ENCODE measurements around the gene KANK4. TPM values are rescaled to one million over a fixed set of nuclear protein-coding genes. Genes with fewer than 3 reads are reported as not detected.

KANK4 gene
- total RNA-seq, 1 donor from 2014 or later, result 1.0 TPM

DNA sequence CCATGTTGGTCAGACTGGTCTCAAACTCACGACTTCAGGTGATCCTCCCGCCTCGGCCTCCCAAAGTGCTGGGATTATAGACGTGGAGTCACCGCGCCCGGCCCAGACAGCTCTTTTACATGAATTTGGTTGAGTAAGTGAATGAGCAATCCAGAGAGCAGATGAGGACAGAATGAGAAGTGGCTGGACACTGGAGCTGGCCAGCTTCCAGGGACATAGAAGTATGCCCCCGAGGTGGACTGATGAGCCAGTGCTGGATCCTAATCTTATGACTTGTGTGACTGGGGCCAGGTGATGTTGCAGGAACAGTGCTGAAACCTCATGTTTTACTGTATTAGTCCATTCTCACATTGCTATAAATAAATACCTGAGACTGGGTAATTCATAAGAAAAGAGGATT lies 35.9 kb upstream of the KANK4 start:
- no peaks in the 10 kb centered on the region for H3K9me3 Mint-ChIP-seq (ENCODE audit: low read depth)
- TF ChIP-seq, protein P1, sequence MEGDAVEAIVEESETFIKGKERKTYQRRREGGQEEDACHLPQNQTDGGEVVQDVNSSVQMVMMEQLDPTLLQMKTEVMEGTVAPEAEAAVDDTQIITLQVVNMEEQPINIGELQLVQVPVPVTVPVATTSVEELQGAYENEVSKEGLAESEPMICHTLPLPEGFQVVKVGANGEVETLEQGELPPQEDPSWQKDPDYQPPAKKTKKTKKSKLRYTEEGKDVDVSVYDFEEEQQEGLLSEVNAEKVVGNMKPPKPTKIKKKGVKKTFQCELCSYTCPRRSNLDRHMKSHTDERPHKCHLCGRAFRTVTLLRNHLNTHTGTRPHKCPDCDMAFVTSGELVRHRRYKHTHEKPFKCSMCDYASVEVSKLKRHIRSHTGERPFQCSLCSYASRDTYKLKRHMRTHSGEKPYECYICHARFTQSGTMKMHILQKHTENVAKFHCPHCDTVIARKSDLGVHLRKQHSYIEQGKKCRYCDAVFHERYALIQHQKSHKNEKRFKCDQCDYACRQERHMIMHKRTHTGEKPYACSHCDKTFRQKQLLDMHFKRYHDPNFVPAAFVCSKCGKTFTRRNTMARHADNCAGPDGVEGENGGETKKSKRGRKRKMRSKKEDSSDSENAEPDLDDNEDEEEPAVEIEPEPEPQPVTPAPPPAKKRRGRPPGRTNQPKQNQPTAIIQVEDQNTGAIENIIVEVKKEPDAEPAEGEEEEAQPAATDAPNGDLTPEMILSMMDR (IDR thresholded peaks at IDR 0.05; ENCODE audit: unreplicated experiment), result no peak
- H3K4me3 Mint-ChIP-seq (ENCODE audit: low read depth), result no peak overlapping the region

DNA sequence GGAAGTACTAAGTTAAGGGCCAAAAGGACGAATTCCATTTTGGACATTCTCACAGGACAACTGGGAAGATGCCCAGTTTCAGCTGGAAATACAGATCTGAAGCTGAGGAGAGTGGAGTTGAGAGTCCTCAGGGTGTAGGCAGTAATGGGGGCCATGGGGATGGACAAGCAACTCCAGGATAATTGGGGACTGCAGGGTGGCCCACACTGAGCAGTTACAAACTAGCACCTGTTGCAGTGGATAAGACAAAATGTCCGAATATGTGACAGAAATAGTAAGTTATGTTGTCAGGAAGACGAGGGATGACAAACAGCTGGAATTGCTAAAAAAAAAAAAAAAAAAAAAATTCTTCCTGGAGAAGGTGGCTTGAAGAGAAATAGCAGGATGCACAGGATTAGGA lies 34.6 kb upstream of the KANK4 start:
- TF ChIP-seq, protein P1 (IDR thresholded peaks at IDR 0.05; ENCODE audit: unreplicated experiment), result no peak
- Mint-ChIP-seq H3K9me3 (ENCODE audit: low read depth) (no peaks in the 10 kb centered on the region), H3K27ac (no peak overlapping the region)

More for the DNA sequence above, 35.9 kb upstream of the KANK4 start:
- no peaks in the 10 kb centered on the region for H3K36me3 Mint-ChIP-seq (ENCODE audit: insufficient read depth)
- H3K27me3 Mint-ChIP-seq, result peaks cover 8% of the 10 kb centered on the region
- no peak for DNase-seq (ENCODE audit: low spot score, unreplicated experiment)
- H3K4me1 Mint-ChIP-seq (ENCODE audit: low read depth), result peaks cover 7% of the 10 kb centered on the region
- no peak overlapping the region for H3K27ac Mint-ChIP-seq

DNA sequence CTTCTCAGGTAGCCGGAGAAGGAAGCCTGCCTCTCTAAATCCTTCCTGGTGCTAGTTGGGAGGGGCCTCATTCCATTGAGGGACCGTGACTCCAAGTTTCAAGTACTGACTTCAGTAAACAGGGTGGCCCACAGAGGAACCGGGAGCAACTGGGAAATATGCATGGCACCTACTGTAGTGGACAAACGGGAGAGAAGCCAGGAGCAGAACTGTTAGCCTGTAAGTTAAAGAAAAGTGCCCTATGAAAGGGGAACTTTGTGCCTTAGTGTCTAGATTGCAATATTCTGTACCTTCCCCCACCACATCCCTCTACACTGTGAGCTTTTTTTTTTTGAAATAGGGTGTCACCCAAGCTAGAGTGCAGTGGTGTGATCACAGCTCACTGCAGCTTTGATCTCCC lies 33.2 kb upstream of the KANK4 start:
- DNase-seq (ENCODE audit: low spot score, unreplicated experiment), result no peak
- H3K27me3 Mint-ChIP-seq, result peaks cover 8% of the 10 kb centered on the region
- no peaks in the 10 kb centered on the region for H3K4me1 Mint-ChIP-seq (ENCODE audit: low read depth)
- TF ChIP-seq, protein P1 (IDR thresholded peaks at IDR 0.05; ENCODE audit: unreplicated experiment), result no peak
- H3K27ac Mint-ChIP-seq, result no peak overlapping the region
- no peaks in the 10 kb centered on the region for H3K9me3 Mint-ChIP-seq (ENCODE audit: low read depth)
- H3K36me3 Mint-ChIP-seq (ENCODE audit: insufficient read depth), result no peaks in the 10 kb centered on the region
- H3K4me3 Mint-ChIP-seq (ENCODE audit: low read depth), result no peak overlapping the region

More for the DNA sequence above, 34.6 kb upstream of the KANK4 start:
- Mint-ChIP-seq H3K4me3 (ENCODE audit: low read depth) (no peak overlapping the region), H3K36me3 (ENCODE audit: insufficient read depth) (no peaks in the 10 kb centered on the region), H3K27me3 (peaks cover 8% of the 10 kb centered on the region), H3K4me1 (ENCODE audit: low read depth) (peaks cover 2% of the 10 kb centered on the region)
- DNase-seq (ENCODE audit: low spot score, unreplicated experiment), result no peak

DNA sequence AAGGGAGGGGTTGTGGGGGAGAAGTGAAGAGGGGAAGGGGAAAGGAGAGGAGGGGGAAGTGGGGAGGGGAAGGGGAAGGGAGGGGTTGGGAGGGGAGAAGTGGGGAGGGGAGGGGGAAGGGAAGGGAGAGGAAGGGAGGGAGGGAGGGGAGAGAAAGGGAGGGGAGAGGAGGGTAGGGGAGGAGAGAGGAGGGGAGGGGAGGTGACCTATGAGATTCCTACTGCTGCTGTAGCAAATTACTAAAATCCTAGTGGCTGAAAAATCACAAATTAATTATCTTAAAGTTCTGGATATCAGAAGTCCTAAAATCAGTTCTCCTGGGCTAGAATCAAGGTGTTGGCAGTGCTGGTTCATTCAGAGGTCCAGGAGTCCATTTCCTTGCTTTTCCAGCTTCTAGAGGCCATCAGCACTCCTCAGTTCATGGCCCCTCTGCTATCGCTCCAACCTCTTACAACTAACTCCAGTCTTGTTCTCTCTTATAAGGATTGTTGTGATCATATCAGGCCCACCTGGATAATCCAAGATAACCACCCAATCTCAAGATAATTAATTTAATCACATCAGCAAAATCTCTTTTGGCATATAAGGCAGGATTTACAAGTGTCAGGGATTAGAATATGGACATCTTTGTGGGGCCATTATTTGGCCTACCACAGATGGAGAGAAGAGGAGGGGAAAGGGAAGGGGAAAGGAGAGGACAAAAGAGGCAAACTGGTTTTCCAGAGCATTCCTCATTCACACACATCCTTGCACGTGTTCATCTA lies 30.4 kb upstream of the KANK4 start:
- Mint-ChIP-seq H3K4me3 (ENCODE audit: low read depth) (no peak overlapping the region), H3K9me3 (ENCODE audit: low read depth) (no peaks in the 10 kb centered on the region), H3K36me3 (ENCODE audit: insufficient read depth) (no peaks in the 10 kb centered on the region), H3K4me1 (ENCODE audit: low read depth) (no peaks in the 10 kb centered on the region), H3K27me3 (peaks cover 8% of the 10 kb centered on the region), H3K27ac (no peak overlapping the region)
- no peak for DNase-seq (ENCODE audit: low spot score, unreplicated experiment)
- TF ChIP-seq, protein P1 (IDR thresholded peaks at IDR 0.05; ENCODE audit: unreplicated experiment), result no peak

DNA sequence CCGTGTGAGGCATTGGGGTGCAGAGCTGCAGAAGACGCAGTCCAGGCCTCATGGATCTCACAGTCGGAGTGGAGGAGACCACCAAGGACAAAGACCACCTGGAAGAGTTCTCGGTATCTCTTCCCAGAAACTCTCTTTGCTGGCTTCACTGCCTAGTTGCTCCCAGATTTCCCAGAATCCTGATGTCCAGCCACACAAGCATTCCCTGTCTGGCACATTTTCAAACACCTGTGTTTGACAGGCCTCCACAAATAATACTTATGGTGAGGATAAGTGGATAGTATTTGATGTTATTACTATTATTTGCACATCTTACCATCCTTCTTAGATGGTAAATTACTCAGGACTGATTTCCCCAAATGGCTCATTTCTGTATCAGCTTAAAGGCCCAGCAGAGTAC lies 27.7 kb upstream of the KANK4 start:
- TF ChIP-seq, protein P1 (IDR thresholded peaks at IDR 0.05; ENCODE audit: unreplicated experiment), result no peak
- Mint-ChIP-seq H3K9me3 (ENCODE audit: low read depth) (no peaks in the 10 kb centered on the region), H3K4me1 (ENCODE audit: low read depth) (no peaks in the 10 kb centered on the region), H3K4me3 (ENCODE audit: low read depth) (no peak overlapping the region), H3K36me3 (ENCODE audit: insufficient read depth) (no peaks in the 10 kb centered on the region), H3K27me3 (peaks cover 18% of the 10 kb centered on the region), H3K27ac (no peak overlapping the region)
- no peak for DNase-seq (ENCODE audit: low spot score, unreplicated experiment)

All from progenitor cell of endocrine pancreas (in vitro differentiated cells).